OCI-LY1 (cell line): ENCODE measurements around the gene NKAIN4.

ENCODE experiments used
- H2AFZ ChIP-seq: fragments of 200-600 bp; sonication (generic), shearing (Covaris generic); 2 replicates; pipeline ENCODE4 v1.6.0; 2014; ENCODE audit warnings: antibody characterized with exemption, mild to moderate bottlenecking, low read length
- H3F3A ChIP-seq: fragments of 200-600 bp; sonication (generic), shearing (Covaris generic); 2 replicates; pipeline ENCODE4 v1.6.0; 2014; ENCODE audit warnings: mild to moderate bottlenecking, antibody characterized with exemption, low read length, moderate library complexity; ENCODE audit not compliant: insufficient read depth
- H3K27ac ChIP-seq: fragments of 200-600 bp; sonication (generic); 2 replicates; pipeline ENCODE4 v1.5.1; 2014; ENCODE audit warnings: low read length, mixed run types, mild to moderate bottlenecking, low read depth; ENCODE audit not compliant: poor library complexity, severe bottlenecking
- H3K27me3 ChIP-seq: fragments of 200-600 bp; sonication (generic); 2 replicates; pipeline ENCODE4 v1.6.0; 2014; ENCODE audit warnings: antibody characterized with exemption, mild to moderate bottlenecking, low read length, moderate library complexity; ENCODE audit not compliant: insufficient read depth
- H3K36me3 ChIP-seq: fragments of 200-600 bp; sonication (generic); 2 replicates; pipeline ENCODE4 v1.6.1; 2014; ENCODE audit warnings: mild to moderate bottlenecking, antibody characterized with exemption, low read length, moderate library complexity, mixed read lengths; ENCODE audit not compliant: insufficient read depth
- H3K4me1 ChIP-seq: fragments of 200-600 bp; sonication (generic); 2 replicates; pipeline ENCODE4 v1.5.1; 2014; ENCODE audit warnings: mild to moderate bottlenecking, low read length, moderate library complexity; ENCODE audit not compliant: insufficient read depth, severe bottlenecking
- H3K4me2 ChIP-seq: fragments of 200-600 bp; sonication (generic), shearing (Covaris generic); 2 replicates; pipeline ENCODE4 v1.6.1; 2014; ENCODE audit warnings: low read length
- H3K4me3 ChIP-seq: fragments of 200-600 bp; sonication (generic); 2 replicates; pipeline ENCODE4 v1.5.1; 2014; ENCODE audit warnings: low read length, low read depth, mild to moderate bottlenecking, mixed read lengths; ENCODE audit not compliant: poor library complexity, severe bottlenecking
- H3K79me2 ChIP-seq: fragments of 200-600 bp; shearing (Covaris generic); 2 replicates; pipeline ENCODE4 v1.6.1; 2016; ENCODE audit warnings: mixed run types, low read length, mixed read lengths; ENCODE audit not compliant: insufficient read depth
- H3K9ac ChIP-seq: fragments of 200-600 bp; sonication (generic), shearing (Covaris generic); 2 replicates; pipeline ENCODE4 v1.6.1; 2014; ENCODE audit warnings: mild to moderate bottlenecking, low read length, mixed read lengths
- H3K9me2 ChIP-seq: fragments of 200-600 bp; sonication (generic), shearing (Covaris generic); 2 replicates; pipeline ENCODE4 v1.6.1; 2014; ENCODE audit warnings: low read depth, mild to moderate bottlenecking, low read length, mixed read lengths
- H3K9me3 ChIP-seq: fragments of 200-600 bp; shearing (Covaris generic); 2 replicates; pipeline ENCODE4 v1.6.1; 2014; ENCODE audit warnings: low read length, mixed read lengths
- H4K20me1 ChIP-seq: fragments of 200-600 bp; sonication (generic), shearing (Covaris generic); 2 replicates; pipeline ENCODE4 v1.6.0; 2016; ENCODE audit warnings: mild to moderate bottlenecking, low read length; ENCODE audit not compliant: insufficient read depth
- CTCF ChIP-seq: fragments of 200-600 bp; sonication (generic), shearing (Covaris generic); IDR thresholded peaks from 2 replicates; pipeline ENCODE4 v1.5.1; 2017; ENCODE audit warnings: mild to moderate bottlenecking, antibody characterized with exemption, low read length, moderate library complexity, mixed read lengths
- EZH2 ChIP-seq: fragments of 200-600 bp; sonication (generic), shearing (Covaris generic); IDR thresholded peaks from 2 replicates; pipeline ENCODE4 v1.8.0; 2017; ENCODE audit warnings: borderline replicate concordance, mixed run types, mild to moderate bottlenecking, antibody characterized with exemption, low read length, moderate library complexity, mixed read lengths

NKAIN4 gene

DNA sequence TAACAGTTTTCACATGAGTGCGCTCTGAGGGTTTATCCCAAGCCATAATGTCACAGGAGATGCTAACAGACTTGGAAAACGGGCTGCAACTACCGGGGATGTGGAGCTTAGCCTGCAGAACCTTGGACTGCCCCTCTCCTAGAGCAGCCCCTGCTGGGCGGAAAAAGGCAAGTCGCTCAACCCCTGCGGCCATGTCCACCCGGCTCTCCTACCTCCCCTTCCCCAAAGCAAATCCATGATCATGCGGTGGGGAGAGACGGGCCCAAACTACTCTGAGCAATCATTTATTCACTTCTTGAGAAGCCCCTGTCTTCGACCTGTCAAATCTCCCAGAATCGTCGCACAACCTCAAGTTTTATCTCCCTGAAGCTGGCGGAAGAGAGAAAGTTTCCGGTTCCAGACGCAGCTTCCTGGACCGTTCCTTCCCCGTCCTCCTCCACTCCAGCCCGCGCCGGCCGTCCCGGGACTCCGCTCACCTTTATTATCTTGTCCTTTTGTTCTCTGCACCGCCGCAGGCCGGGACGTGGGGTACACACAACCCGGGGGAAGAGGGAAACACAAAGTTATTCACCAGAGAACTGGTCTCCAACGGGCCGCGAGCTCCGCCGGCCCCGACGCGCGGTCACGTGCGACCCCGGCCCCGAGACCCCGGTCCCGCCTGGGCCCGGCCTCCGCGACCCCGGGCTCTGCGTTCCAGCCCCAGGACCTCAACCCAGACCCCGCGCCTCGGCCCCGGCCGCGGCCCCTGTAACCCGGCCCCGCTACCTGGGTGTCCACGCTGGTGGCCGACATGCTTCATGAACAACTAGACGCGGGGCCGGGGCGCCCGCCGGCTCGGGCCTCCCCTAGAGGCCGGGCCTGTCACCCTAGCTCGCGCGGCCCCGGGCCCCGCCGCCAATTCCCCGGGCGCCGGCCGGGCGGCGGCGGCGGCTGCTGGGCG lies 38.9 kb downstream of the NKAIN4 start:
- Histone ChIP-seq H3F3A (no peaks in the 10 kb centered on the region), H3K9me2 (no peaks in the 10 kb centered on the region), H4K20me1 (no peaks in the 10 kb centered on the region), H3K4me2 (peak overlapping the region; percentile 69), H3K27me3 (no peaks in the 10 kb centered on the region), H3K36me3 (peaks cover 46% of the 10 kb centered on the region), H3K9me3 (no peaks in the 10 kb centered on the region), H2AFZ (no peak overlapping the region), H3K4me1 (peaks cover 24% of the 10 kb centered on the region), H3K4me3 (peak overlapping the region; percentile 78), H3K27ac (no peak overlapping the region), H3K9ac (peak overlapping the region; percentile 97), H3K79me2 (peaks cover 37% of the 10 kb centered on the region)
- TF ChIP-seq CTCF (peak; percentile 38; the same call in 1 of the 2 replicates), EZH2 (no peak)

DNA sequence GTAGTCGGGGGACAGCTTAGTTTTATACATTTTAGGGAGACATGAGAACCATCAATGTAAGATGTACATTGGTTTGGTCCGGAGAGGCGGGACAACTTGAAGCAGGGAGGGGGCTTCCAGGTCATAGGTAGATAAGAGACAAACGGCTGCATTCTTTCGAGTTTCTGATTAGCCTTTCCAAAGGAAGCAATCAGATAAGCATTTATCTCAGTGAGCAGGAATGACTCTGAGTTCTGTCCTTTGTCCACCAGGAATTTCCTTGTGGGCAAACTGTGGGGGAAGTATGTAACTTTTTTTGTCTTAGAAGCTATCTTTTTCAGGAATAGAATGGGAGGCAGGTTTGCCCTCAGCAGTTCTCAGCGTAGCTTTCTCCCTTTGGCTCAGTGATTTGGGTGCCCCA lies 39.7 kb downstream of the NKAIN4 start:
- H3K4me1 ChIP-seq = peaks cover 24% of the 10 kb centered on the region
- peaks cover 46% of the 10 kb centered on the region for H3K79me2 ChIP-seq

DNA sequence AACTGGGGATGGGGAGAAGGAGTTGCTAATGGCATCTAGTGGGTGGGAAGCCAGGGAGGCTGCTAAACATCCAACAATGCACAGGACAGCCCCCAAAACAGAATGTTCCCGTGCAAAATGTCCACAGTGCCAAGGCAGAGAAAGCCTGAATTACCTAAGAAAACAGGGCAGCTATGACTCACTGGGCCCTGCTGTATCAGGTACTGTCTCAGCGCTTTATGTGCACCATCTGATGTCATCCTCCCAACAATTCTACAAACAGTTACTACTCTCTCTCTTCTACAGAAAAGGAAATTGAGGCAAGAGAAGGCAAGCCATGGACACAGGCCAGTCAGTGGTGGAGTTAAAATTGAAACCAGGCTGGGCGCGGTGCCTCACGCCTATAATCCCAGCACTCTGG lies 41.5 kb downstream of the NKAIN4 start:
- H3K79me2 ChIP-seq = peaks cover 53% of the 10 kb centered on the region
- peaks cover 69% of the 10 kb centered on the region for H3K36me3 ChIP-seq
- peaks cover 24% of the 10 kb centered on the region for H3K4me1 ChIP-seq
- TF ChIP-seq CTCF (no peak), EZH2 (no peak)
- H3K9ac ChIP-seq = no peak overlapping the region
- H4K20me1 ChIP-seq = no peaks in the 10 kb centered on the region
- H3K9me3 ChIP-seq = no peaks in the 10 kb centered on the region
- no peaks in the 10 kb centered on the region for H3K9me2 ChIP-seq
- H3K27ac ChIP-seq = no peak overlapping the region
- no peak overlapping the region for H3K4me2 ChIP-seq
- H3F3A ChIP-seq = no peaks in the 10 kb centered on the region
- H3K27me3 ChIP-seq = no peaks in the 10 kb centered on the region
- no peak overlapping the region for H2AFZ ChIP-seq
- no peak overlapping the region for H3K4me3 ChIP-seq

More for the DNA sequence above, 39.7 kb downstream of the NKAIN4 start:
- TF ChIP-seq EZH2 (no peak), CTCF (no peak)
- H3K9me2 ChIP-seq = no peaks in the 10 kb centered on the region
- no peaks in the 10 kb centered on the region for H3K27me3 ChIP-seq
- peak overlapping the region; percentile 97 for H3K9ac ChIP-seq
- H4K20me1 ChIP-seq = no peaks in the 10 kb centered on the region
- no peak overlapping the region for H3K27ac ChIP-seq
- no peaks in the 10 kb centered on the region for H3F3A ChIP-seq
- H3K9me3 ChIP-seq = no peaks in the 10 kb centered on the region
- no peak overlapping the region for H2AFZ ChIP-seq
- peak overlapping the region; percentile 78 for H3K4me3 ChIP-seq
- peak overlapping the region; percentile 69 for H3K4me2 ChIP-seq
- H3K36me3 ChIP-seq = peaks cover 54% of the 10 kb centered on the region
